PFSK-1 (cell line): ENCODE measurements around the gene ZNRF4.

Experiments used
- FOXP2 ChIP-seq: optimal IDR thresholded peaks from 2 replicates; pipeline ENCODE3; 2011; ENCODE audit warnings: borderline replicate concordance, control low read depth, inconsistent platforms; ENCODE audit not compliant: insufficient read depth; ENCODE audit errors: extremely low read length, extremely low read depth
- POLR2AphosphoS5 ChIP-seq: IDR thresholded peaks from 2 replicates; pipeline ENCODE4 v1.6.1; 2012; ENCODE audit warnings: low read depth, mild to moderate bottlenecking, control low read depth, low read length, moderate library complexity
- SIN3A ChIP-seq: IDR thresholded peaks from 2 replicates; pipeline ENCODE4 v1.6.1; 2012; ENCODE audit warnings: mild to moderate bottlenecking, low read length, moderate library complexity, borderline replicate concordance; ENCODE audit not compliant: insufficient read depth
- TAF1 ChIP-seq: IDR thresholded peaks from 2 replicates; pipeline ENCODE4 v1.6.1; 2012; ENCODE audit warnings: low read length, control low read depth, borderline replicate concordance; ENCODE audit not compliant: insufficient read depth
- TF ChIP-seq, protein P1 (sequence below), 2 experiments: IDR thresholded peaks; 2 replicates each; pipeline versions ENCODE4 v1.6.1 to v1.8.0; 2011 to 2012; ENCODE audit warnings: low read depth in 2 of 2, low read length in 2 of 2, control low read depth in 1 of 2, inconsistent platforms in 1 of 2, mild to moderate bottlenecking in 1 of 2, moderate library complexity in 1 of 2; ENCODE audit not compliant: insufficient read depth in 1 of 2

GRCh38 chr19:5432687-5433086 lies 22.5 kb upstream of the ZNRF4 start:
- TF ChIP-seq POLR2AphosphoS5 (no peak), FOXP2 (no peak), SIN3A (no peak), TAF1 (no peak)
- TF ChIP-seq, protein P1, sequence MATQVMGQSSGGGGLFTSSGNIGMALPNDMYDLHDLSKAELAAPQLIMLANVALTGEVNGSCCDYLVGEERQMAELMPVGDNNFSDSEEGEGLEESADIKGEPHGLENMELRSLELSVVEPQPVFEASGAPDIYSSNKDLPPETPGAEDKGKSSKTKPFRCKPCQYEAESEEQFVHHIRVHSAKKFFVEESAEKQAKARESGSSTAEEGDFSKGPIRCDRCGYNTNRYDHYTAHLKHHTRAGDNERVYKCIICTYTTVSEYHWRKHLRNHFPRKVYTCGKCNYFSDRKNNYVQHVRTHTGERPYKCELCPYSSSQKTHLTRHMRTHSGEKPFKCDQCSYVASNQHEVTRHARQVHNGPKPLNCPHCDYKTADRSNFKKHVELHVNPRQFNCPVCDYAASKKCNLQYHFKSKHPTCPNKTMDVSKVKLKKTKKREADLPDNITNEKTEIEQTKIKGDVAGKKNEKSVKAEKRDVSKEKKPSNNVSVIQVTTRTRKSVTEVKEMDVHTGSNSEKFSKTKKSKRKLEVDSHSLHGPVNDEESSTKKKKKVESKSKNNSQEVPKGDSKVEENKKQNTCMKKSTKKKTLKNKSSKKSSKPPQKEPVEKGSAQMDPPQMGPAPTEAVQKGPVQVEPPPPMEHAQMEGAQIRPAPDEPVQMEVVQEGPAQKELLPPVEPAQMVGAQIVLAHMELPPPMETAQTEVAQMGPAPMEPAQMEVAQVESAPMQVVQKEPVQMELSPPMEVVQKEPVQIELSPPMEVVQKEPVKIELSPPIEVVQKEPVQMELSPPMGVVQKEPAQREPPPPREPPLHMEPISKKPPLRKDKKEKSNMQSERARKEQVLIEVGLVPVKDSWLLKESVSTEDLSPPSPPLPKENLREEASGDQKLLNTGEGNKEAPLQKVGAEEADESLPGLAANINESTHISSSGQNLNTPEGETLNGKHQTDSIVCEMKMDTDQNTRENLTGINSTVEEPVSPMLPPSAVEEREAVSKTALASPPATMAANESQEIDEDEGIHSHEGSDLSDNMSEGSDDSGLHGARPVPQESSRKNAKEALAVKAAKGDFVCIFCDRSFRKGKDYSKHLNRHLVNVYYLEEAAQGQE (IDR thresholded peaks at IDR 0.05; ENCODE audit: insufficient read depth in 1 of 2, low read depth in 2 of 2, low read length in 2 of 2), result no peak
